ENCODE data around the gene IFNA10. TPM values are rescaled to one million over a fixed set of nuclear protein-coding genes. Genes with fewer than 3 reads are reported as not detected.
"Not testable (repeated sequence)": the region's sequence is repeated elsewhere in the genome, so short reads cannot be mapped to it uniquely, and the experiment has no call there.

Gene IFNA10
- total RNA-seq (not detected), total RNA-seq (0 to 0.08 (median 0) reads per million in 172 experiments)
- not detected for polyA plus RNA-seq (2013, experiment 1 of 2)
- polyA plus RNA-seq (2013, experiment 2 of 2), result not detected

- H3K4me1 Mint-ChIP-seq (ENCODE audit: low read depth); H3K27me3 ChIP-seq (ENCODE audit: control insufficient read depth in 1 of 2, insufficient read depth in 2 of 2, low read length in 2 of 2); H3K4me3 ChIP-seq (ENCODE audit: low read length); H3K4me1 ChIP-seq (ENCODE audit: insufficient read depth, low read length); H3K27ac Mint-ChIP-seq; CTCF ChIA-PET; H3K9me3 ChIP-seq (ENCODE audit: control insufficient read depth in 1 of 2, insufficient read depth in 1 of 2, low read length in 2 of 2); H3K9me3 Mint-ChIP-seq; H3K27ac ChIP-seq (ENCODE audit: low read depth in 1 of 2, low read length in 2 of 2); ATAC-seq (ENCODE audit: poor library complexity); intact Hi-C loops (cut with DNase I, micrococcal nuclease); H3K36me3 Mint-ChIP-seq (ENCODE audit: low read depth); DNase-seq; H3K4me3 Mint-ChIP-seq; H3K36me3 ChIP-seq (ENCODE audit: insufficient read depth, low read length); POLR2A ChIA-PET: not testable (repeated sequence)
- peaks cover 16% of the 10 kb centered on the region for H3K27me3 Mint-ChIP-seq
Measured at GRCh38 chr9:21207043-21207442, at the start of gene IFNA10. Gene IFNA10, minus strand, starts transcription at chr9:21207143. Its CDS starts 46 bp downstream, at chr9:21207097.

GRCh38 chr9:21255538-21256212, 48.7 kb upstream of the IFNA10 start:
- Mint-ChIP-seq H3K4me1 (ENCODE audit: low read depth) (peaks cover 5% of the 10 kb centered on the region), H3K9me3 (no peaks in the 10 kb centered on the region), H3K36me3 (ENCODE audit: low read depth) (no peaks in the 10 kb centered on the region), H3K4me3 (no peak overlapping the region), H3K27me3 (no peaks in the 10 kb centered on the region), H3K27ac (no peak overlapping the region)
- intact Hi-C loops (cut with DNase I, micrococcal nuclease), result no loop called here
- H3K9me3 ChIP-seq (ENCODE audit: control insufficient read depth in 1 of 2, insufficient read depth in 1 of 2, low read length in 2 of 2), result no peaks in the 10 kb centered on the region
- peaks cover 0 to 4% of the 10 kb centered on the region in 2 experiments for H3K27me3 ChIP-seq (ENCODE audit: control insufficient read depth in 1 of 2, insufficient read depth in 2 of 2, low read length in 2 of 2)
- POLR2A ChIA-PET, result no interaction called here
- H3K4me3 ChIP-seq (ENCODE audit: low read length), result no peak overlapping the region
- H3K27ac ChIP-seq (ENCODE audit: low read depth in 1 of 2, low read length in 2 of 2), result no peak overlapping the region
- TF ChIP-seq CTCF (IDR thresholded peaks at IDR 0.05), result no peak
- no peaks in the 10 kb centered on the region for H3K36me3 ChIP-seq (ENCODE audit: insufficient read depth, low read length)
- DNase-seq (no peak), ATAC-seq (ENCODE audit: poor library complexity) (no peak)
- H3K4me1 ChIP-seq (ENCODE audit: insufficient read depth, low read length), result peaks cover 3% of the 10 kb centered on the region
- CTCF ChIA-PET, result no interaction called here

- no peak overlapping the region for H3K27ac Mint-ChIP-seq
- peaks cover 5% of the 10 kb centered on the region for H3K4me1 Mint-ChIP-seq (ENCODE audit: low read depth)
- no peaks in the 10 kb centered on the region for H3K36me3 Mint-ChIP-seq (ENCODE audit: low read depth)
Measured at GRCh38 chr9:21252721-21253547, 46.0 kb upstream of the IFNA10 start.

More at GRCh38 chr9:21252721-21253547, 46.0 kb upstream of the IFNA10 start:
- DNase-seq (peak in 3 of 14 experiments; percentile 31 to 56 (median 46)), ATAC-seq (ENCODE audit: poor library complexity) (peak; percentile 63)
- ChIA-PET CTCF (interaction anchor here (0.9 to 1.6 kb wide), 3 partner anchors 10 to 73 kb away, joined by 3 to 4 read pairs (median 3); no protein-coding TSS in a partner anchor), POLR2A (interaction anchor here (0.7 kb wide), 1 partner anchor 119 kb away, joined by 3 read pairs; no protein-coding TSS in a partner anchor)
- H3K27me3 Mint-ChIP-seq, result no peaks in the 10 kb centered on the region
- no peaks in the 10 kb centered on the region for H3K36me3 ChIP-seq (ENCODE audit: insufficient read depth, low read length)
- peaks cover 0 to 4% of the 10 kb centered on the region in 2 experiments for H3K27me3 ChIP-seq (ENCODE audit: control insufficient read depth in 1 of 2, insufficient read depth in 2 of 2, low read length in 2 of 2)
- peaks cover 3% of the 10 kb centered on the region for H3K4me1 ChIP-seq (ENCODE audit: insufficient read depth, low read length)
- TF ChIP-seq CTCF (IDR thresholded peaks at IDR 0.05), result peak; percentile 44
- H3K4me3 Mint-ChIP-seq, result no peak overlapping the region
- H3K9me3 Mint-ChIP-seq, result no peaks in the 10 kb centered on the region
- H3K9me3 ChIP-seq (ENCODE audit: control insufficient read depth in 1 of 2, insufficient read depth in 1 of 2, low read length in 2 of 2), result no peaks in the 10 kb centered on the region
- H3K4me3 ChIP-seq (ENCODE audit: low read length), result no peak overlapping the region
- intact Hi-C loops (cut with DNase I, micrococcal nuclease), result no loop called here
- H3K27ac ChIP-seq (ENCODE audit: low read depth in 1 of 2, low read length in 2 of 2), result no peak overlapping the region

All from CD4-positive, alpha-beta T cell (primary cell).